HG03039 (cell line): Measurements from ENCODE around the gene PDCD5.
"Not testable (repeated sequence)": the region's sequence is repeated elsewhere in the genome, so short reads cannot be mapped to it uniquely, and the experiment has no call there.

ENCODE experiments used
- ATAC-seq: cut with Tn5 transposase; IDR thresholded peaks from one replicate; pipeline ENCODE4 v1.9.1; 2021; ENCODE audit warnings: mild to moderate bottlenecking, moderate library complexity; ENCODE audit not compliant: unreplicated experiment

Gene PDCD5, protein sequence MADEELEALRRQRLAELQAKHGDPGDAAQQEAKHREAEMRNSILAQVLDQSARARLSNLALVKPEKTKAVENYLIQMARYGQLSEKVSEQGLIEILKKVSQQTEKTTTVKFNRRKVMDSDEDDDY

DNA sequence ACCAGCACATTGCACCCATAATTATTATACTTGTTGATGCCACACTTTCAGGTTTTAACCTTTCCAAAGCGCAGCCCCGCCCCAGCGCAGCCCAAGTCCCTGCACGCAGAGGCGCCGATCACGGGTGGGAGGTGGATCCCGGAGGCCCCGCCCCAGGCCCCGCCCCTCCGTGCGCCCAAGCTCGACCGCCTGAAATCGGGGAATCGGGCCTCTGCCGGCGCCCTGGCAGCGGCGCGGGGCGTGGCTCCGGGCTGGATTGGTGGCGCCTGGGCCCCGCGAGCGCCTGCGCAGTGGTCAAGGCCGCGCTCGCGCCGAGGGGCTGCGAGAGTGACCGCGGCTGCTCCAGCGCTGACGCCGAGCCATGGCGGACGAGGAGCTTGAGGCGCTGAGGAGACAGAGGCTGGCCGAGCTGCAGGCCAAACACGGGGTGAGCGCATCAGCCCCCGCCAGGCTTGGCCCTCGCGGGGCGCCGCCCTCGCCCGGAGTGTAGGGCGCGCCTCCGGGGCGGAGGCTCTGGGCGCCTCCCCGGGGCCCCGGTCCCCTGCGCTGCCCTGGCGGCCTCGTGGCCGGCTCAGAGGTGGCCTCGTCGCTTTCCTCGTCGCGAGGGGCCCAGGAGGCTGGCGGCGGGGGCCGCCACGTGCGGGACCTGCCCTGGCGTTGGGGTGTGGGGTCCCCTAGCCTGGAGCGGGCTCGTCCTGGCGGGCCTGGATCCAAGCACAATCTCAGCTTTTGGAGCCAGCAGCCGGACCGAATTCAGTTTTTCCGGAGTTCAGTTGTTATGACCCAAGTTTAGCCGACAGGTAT lies at the start of gene PDCD5:
TSS of gene PDCD5 (plus strand) at position 290 of the 804 bp plus-strand sequence. CDS start at position 362, 72 bp downstream.
- peak; percentile 87 for ATAC-seq

DNA sequence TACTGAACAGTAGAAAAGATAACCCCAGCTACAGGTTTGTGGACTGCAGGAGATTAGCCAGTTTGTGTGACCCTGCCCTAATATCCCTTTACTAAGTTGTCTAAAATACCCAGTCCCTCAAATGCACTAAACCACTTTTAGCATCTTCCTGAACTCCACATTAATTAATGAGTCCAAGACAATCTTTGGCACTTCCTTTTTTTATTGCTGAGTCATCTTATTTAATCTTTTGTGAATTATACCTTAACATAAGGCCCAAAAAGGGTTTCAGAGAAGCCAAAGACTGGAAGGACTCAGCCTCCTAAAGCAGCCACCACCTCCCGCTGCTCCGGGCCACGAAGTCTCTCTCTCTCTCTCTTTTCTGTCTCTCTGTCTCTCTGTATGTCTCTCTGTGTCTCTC lies 48.8 kb upstream of the PDCD5 start:
- ATAC-seq = no peak

GRCh38 chr19:32537580-32537979 lies 43.4 kb upstream of the PDCD5 start:
- ATAC-seq = no peak

DNA sequence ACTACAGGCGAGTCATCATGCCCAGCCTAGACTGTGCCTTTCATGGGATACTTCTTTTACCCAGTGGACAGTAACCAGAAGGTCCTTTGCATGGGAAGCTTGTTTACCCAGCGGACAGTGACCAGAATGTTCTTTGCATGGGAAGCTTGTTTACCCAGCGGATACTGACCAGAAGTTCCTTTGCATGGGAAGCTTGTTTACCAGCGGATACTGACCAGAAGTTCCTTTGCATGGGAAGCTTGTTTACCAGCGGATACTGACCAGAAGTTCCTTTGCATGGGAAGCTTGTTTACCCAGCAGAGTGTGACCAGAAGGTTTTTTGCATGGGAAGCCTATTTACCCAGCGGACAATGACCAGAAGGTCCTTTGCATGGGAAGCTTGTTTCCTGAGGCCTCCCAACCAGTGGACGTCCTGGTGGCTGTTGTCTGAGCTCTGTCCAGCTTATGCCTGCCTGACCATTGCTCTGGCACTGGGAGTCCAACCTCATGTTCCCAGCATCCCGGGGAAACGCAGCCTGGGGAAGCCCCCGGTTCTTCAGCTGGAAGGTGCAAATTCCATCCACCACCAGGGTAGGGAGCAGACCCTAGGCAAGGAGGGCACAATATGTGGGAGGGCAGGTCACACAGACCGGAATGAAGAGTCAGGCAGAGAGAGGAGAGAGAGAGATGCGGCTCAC lies 41.6 kb upstream of the PDCD5 start:
- no peak for ATAC-seq

GRCh38 chr19:32540621-32541020 lies 40.4 kb upstream of the PDCD5 start:
- ATAC-seq = no peak

DNA sequence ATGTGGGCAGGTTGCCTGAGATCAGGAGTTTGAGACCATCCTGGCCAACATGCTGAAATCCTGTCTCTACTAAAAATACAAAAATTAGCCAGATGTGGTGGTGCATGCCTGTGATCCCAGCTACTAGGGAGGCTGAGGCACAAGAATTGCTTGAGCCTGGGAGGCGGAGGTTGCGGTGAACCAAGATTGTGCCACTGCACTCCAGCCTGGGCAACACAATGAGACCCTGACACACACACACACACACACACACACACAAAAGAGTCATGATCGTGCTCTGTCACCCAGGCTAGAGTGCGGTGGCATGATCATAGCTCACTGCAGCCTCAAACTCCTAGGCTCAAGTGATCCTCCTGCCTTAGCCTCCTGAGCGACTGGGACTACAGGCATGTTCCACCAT lies 39.6 kb upstream of the PDCD5 start:
- ATAC-seq = not testable (repeated sequence)

GRCh38 chr19:32542477-32543108 lies 38.4 kb upstream of the PDCD5 start:
- no peak for ATAC-seq

DNA sequence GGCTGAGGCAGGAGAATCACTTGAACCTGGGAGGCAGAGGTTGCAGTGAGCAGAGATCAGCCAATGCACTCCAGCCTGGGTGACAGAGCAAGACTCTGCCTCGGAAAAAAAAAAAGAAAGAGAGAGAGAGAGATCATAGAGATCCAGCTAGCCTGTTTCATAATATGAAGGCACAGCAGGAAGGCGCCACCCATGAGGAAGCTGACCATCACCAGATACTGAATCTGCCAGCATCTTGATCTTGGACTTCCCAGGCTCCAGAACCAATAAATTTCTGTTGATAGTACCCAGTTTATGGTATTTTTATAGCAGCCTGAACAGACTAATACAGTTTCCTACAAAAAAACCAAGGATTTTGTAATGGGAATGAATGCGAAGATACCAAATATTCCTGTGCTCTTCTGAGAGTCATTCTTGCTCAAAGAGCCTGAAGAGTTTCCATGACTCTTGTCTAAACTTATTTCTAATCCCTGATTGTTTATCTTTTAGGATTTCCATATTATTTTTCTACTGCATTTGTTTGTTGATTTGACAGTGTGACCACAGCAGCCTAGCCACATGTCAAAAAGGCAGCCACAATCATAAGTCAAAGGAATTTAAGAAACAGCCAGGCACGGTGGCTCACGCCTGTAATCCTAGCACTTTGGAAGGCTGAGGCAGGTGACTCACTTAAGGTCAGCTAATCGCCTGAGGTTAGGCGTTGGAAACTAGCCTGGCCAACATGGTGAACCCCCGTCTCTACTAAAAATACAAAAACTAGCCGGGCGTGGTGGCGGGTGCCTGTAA lies 37.7 kb upstream of the PDCD5 start:
- ATAC-seq = no peak

GRCh38 chr19:32544917-32545316 lies 36.1 kb upstream of the PDCD5 start:
- ATAC-seq = no peak

DNA sequence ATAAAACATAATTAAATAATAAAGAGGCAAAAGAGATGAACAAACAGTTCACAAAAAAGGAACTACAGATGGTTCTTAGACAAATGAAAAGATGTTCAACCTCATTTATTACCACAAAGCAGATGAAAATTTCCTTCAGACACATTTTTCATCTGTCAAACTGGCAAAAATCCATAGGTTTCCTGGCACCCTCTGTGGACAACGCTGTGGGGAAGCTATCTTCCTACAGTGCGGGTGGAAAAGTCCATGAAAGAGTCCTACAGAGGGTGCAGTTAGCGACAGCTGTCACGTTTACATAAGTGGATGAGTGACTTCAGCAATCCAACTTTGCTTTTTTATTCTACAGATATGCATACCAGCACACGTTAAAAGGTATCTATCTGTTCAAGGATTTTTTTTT lies 30.3 kb upstream of the PDCD5 start:
- no peak for ATAC-seq

GRCh38 chr19:32555786-32556185 lies 25.2 kb upstream of the PDCD5 start:
- ATAC-seq = no peak

DNA sequence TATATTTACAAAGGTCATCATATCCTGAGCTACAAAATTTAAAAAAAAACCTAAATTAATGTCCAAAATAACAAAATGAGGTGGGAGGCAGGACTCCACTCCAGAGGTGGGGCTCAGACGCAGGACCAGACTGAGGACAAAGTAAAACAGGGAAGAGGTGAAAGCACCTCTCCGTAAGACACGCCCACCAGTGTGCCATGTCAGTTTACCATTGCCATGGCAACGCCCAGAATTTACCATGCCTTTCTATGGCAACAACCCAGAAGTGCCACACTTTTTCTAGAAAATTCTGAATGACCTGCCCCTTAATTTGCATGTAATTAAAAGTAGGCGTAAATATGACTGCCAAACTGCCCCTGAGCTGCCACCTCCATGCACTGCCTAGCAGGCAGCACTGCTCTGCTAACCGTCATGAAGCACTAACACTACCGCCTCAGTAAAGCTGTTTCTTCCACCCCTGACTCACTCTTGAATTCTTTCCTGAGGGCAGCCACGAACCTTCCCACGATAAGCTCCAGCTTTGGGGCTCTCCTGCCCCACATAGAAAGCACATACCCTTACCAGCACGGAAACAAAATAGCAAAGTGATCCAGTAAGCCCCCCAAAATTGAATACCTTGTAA lies 22.3 kb upstream of the PDCD5 start:
- no peak for ATAC-seq

DNA sequence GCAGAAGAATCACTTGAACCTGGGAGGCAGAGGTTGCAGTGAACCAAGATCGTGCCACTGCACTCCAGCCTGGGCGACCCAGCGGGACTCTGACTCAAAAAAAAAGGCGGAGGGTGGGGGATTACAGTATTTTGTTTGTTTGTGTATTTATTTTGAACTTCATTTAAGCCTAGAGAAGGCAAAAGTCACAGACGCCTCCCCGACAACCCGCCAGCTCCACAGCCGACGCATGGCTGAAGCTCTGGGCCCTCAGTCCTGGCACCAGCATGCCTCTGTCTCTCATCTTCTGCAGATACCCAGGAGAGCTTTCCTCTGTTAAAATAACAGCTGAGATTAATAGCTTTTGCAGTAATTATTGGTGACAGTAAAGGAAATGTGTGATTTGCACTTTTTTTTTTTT lies 17.2 kb upstream of the PDCD5 start:
- no peak for ATAC-seq

DNA sequence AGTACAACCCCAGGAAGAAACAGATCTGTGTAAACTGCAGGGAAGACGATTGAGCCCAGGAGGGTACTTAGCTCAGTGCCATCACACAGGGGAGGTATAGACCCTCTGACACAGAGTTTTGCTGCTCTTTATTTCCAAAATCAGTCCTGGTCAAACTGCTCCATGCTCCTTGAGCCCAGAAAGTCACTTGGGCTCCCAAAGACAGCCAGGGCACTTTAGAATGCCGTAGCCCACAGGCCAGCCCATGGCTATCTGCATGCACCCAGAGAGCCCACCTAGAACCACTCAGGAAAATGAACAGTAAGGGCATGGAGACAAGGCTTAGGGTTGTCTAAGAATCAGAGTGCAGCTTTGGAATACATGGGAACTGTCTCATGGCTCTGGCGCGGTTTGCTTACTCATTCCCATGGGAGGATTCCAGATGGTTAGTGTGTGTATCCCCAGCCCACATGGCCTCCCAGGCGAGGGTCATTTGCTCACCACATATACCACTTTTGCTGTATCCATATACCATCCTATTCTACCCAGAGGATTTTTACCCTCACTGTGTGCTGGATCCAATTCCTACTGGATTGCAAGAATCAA lies 14.7 kb upstream of the PDCD5 start:
- ATAC-seq = no peak

- no peak for ATAC-seq
These were observed 13.5 kb upstream of the PDCD5 start for GRCh38 chr19:32567486-32567885.

DNA sequence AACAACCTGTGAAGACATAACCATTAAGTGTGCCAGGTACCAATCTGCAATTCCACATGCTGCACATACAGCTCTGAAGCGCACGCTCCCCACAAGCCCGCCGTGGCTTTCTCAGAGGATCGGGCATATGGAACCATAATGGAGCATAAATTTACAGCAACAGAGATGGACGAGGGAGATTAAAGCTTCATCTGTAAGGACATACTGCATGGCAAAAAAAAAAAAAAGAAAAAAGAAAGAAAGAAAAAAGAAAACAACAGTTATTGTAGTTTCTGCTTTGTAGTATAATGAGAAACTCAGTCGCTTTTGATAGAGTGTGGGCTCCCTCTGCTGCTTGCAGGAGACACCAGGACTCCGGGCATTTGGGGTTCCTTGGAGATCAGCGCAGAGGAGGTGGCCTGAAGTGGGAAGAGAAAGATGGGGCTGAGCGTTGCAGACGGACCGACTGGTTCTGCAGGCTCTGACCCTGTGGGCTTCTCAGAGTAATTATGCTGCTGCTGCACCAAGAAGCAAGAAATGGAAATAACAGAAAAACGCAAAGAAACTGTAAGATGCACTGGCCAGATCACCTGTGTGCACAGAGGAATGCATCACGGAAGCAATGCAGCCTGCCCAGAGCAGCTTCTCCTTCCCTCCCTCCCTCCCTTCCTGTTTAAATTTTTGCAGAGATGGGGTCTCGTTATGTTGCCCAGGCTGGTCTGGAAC lies 10.8 kb upstream of the PDCD5 start:
- ATAC-seq = no peak

DNA sequence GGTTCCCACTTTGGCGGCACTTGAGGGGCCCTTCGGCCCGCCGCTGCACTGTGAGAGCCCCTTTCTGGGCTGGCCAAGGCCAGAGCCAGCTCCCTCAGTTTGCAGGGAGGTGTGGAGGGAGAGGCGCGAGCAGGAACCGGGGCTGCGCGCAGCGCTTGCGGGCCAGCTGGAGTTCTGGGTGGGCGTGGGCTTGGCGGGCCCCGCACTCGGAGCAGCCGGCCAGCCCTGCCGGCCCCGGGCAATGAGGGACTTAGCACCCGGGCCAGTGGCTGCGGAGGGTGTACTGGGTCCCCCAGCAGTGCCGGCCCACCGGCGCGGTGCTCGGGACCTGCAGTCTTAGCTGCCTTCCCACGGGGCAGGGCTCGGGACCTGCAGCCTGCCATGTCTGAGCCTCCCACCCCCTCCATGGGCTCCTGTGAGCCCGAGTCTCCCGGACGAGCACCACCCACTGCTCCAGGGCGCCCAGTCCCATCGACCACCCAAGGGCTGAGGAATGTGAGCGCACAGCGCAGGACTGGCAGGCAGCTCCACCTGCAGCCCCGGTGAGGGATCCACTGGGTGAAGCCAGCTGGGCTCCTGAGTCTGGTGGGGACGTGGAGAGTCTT lies 9.4 kb upstream of the PDCD5 start:
- not testable (repeated sequence) for ATAC-seq

GRCh38 chr19:32572700-32573491 lies 8.1 kb upstream of the PDCD5 start:
- ATAC-seq = not testable (repeated sequence)
